Gastroesophageal sphincter (tissue), 4 donors: ENCODE measurements around the gene MSMP. TPM values are rescaled to one million over a fixed set of nuclear protein-coding genes. Genes with fewer than 3 reads are reported as not detected.

Experiments
- ATAC-seq: fragments of 150-250 bp; one replicate; pipeline ENCODE4 v1.9.1; 2016; ENCODE audit warnings: mild to moderate bottlenecking, moderate library complexity
- H3K27ac ChIP-seq, 4 donors: fragments of 200-600 bp; sonication (generic) in 3 of 4; 1 replicate in 3 of 4; 2 replicates in 1 of 4; pipeline ENCODE4 v1.5.1; 2016 to 2019
- H3K27me3 ChIP-seq: fragments of 200-600 bp; sonication (generic); one replicate; pipeline ENCODE4 v1.5.1; 2019
- H3K36me3 ChIP-seq, 2 donors: fragments of 200-600 bp; sonication (generic); one replicate each; pipeline ENCODE4 v1.5.1; 2019; ENCODE audit warnings: control low read depth in 1 of 2
- H3K4me1 ChIP-seq, 3 donors: fragments of 200-600 bp; sonication (generic); 1 replicate in 2 of 3; 2 replicates in 1 of 3; pipeline ENCODE4 v1.5.1; 2016 to 2019; ENCODE audit warnings: control low read depth in 2 of 3
- H3K4me3 ChIP-seq, 2 donors: fragments of 200-600 bp; sonication (generic); one replicate each; pipeline ENCODE4 v1.5.1; 2019; ENCODE audit warnings: mild to moderate bottlenecking in 1 of 2, moderate library complexity in 1 of 2
- H3K9me3 ChIP-seq, 3 donors: fragments of 200-600 bp; sonication (generic); one replicate each; pipeline ENCODE4 v1.5.1; 2017 to 2019; ENCODE audit warnings: control low read depth in 2 of 3
- CTCF ChIP-seq, 4 experiments: fragments of 200-600 bp in 2 of 4; fragments of 450-650 bp in 2 of 4; sonication (generic) in 1 of 4; IDR thresholded peaks; one replicate each; pipeline ENCODE4 v1.5.1; 2017 to 2019; ENCODE audit warnings: antibody characterized with exemption in 4 of 4, mild to moderate bottlenecking in 2 of 4, moderate library complexity in 2 of 4
- EP300 ChIP-seq: sonication (generic); formaldehyde crosslinking; IDR thresholded peaks from one replicate; pipeline ENCODE4 v1.6.1; 2017; ENCODE audit warnings: antibody characterized with exemption, mild to moderate bottlenecking
- POLR2A ChIP-seq, 2 donors: fragments of 450-650 bp; IDR thresholded peaks; one replicate each; pipeline ENCODE4 v1.6.1; 2017; ENCODE audit warnings: antibody characterized with exemption in 2 of 2, mild to moderate bottlenecking in 2 of 2, moderate library complexity in 1 of 2
- POLR2AphosphoS5 ChIP-seq: sonication (generic); formaldehyde crosslinking; IDR thresholded peaks from one replicate; pipeline ENCODE4 v1.6.1; 2017; ENCODE audit warnings: antibody characterized with exemption
- WGBS, 2 donors: methylation state at CpG; one replicate each; pipeline ENCODE4 v1.1.5; 2018; ENCODE audit warnings: low coverage in 1 of 2; 5-methylcytosine and 5-hydroxymethylcytosine counted together
- total RNA-seq, 4 donors: library from RNA; depleted of rRNA; stranded (reverse); fragments of >200 nt; gene quantifications; one replicate each; pipeline ENCODE4 v1.1.0, GENCODE V29; 2016

The MSMP gene
- total RNA-seq, 4 donors from 2014 or later = 2.0 TPM; not detected in 3

DNA sequence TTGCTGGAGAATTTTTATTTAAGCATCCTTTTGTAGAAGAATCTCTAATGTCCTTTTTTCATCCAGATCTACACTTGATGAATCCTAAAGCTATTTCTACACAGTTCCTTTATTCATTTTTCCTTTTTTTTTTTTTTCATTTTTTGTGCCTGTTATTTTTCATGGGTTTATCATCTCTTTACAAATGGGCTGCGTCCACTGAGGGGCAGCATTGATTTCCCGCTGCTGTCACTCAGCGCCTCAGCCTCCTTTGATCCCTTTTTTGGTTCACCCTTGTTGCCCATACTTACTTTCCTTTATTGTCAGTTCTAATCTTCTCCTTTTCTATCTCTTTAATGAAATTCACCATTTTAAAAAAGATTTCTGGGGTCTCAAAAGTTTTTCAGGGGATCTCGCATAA lies 5.7 kb upstream of the MSMP start:
- H3K27me3 ChIP-seq = no peaks in the 10 kb centered on the region
- no peaks in the 10 kb centered on the region for H3K9me3 ChIP-seq
- peaks cover 0 to 5% of the 10 kb centered on the region in 2 donors for H3K36me3 ChIP-seq
- peaks cover 0 to 38% (median 19%) of the 10 kb centered on the region in 3 donors for H3K4me1 ChIP-seq
- no peak overlapping the region for H3K4me3 ChIP-seq
- TF ChIP-seq EP300 (no peak), CTCF (IDR thresholded peaks at IDR 0.05) (no peak), POLR2A (IDR thresholded peaks at IDR 0.05) (no peak), POLR2AphosphoS5 (no peak)
- WGBS, 2 donors = 94% methylated on average over 4 of the region's 4 CpGs; no CpG with 5 or more reads in 1 of the 2 donors
- ATAC-seq = no peak
- H3K27ac ChIP-seq = no peak overlapping the region

DNA sequence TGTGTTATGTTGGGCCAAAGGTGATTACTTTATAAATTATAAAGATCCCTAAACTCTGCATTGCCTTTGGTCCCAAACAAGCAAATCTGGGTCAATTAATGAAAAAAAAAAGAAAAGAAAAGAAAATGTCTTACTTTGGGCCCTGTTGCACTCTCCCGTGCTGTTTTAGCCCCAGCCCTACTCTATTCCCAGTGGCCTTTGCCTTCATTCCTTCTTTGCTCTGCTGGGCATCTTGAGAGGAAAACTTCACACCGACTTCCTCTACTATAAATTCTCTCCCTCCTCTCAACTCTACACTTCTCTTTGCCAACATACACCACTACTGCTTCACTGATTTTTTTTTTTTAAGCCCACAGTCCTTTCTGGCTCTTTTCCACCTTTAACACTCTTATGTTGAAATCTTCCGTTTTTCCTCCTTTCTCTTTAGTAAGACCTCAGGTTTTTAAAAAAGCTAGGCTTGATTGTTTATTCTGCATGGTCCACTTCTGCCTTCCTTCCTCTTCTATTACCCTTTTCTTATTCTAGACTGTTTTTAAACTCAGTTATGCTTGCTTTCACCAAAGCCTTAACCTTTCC lies 4.5 kb upstream of the MSMP start:
- Histone ChIP-seq H3K36me3 (peaks cover 0 to 17% of the 10 kb centered on the region in 2 donors), H3K4me1 (peaks cover 0 to 38% (median 19%) of the 10 kb centered on the region in 3 donors), H3K27ac (peak overlapping the region in 3 of 4 donors; percentile 87 to 93 (median 88)), H3K9me3 (no peaks in the 10 kb centered on the region), H3K27me3 (no peaks in the 10 kb centered on the region), H3K4me3 (no peak overlapping the region)
- ATAC-seq = no peak
- TF ChIP-seq EP300 (no peak), POLR2AphosphoS5 (no peak), CTCF (IDR thresholded peaks at IDR 0.05) (no peak), POLR2A (IDR thresholded peaks at IDR 0.05) (no peak)
- WGBS, 2 donors = 41 to 66% methylated on average over 3 of the region's 3 CpGs

DNA sequence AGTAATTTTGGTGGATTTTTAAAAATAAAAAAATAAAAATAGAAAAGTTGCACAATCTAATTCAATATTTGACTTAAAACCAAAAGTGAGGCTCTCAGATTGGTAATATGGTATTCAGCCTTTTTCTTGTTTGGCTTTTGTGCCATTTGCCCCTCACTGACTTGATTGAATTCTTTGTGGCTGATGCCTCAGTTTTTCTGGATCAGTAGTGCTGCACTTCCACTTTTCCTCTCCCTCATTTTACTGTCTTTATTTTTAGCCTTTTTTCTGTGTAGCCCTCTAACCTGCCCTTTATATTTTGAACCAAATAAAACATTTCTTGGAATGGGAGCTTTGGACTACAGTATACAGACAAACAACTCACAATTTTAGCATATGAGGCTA lies 3.8 kb upstream of the MSMP start:
- no peaks in the 10 kb centered on the region for H3K9me3 ChIP-seq
- ATAC-seq = no peak
- no peaks in the 10 kb centered on the region for H3K27me3 ChIP-seq
- H3K36me3 ChIP-seq = peaks cover 0 to 24% of the 10 kb centered on the region in 2 donors
- H3K4me3 ChIP-seq = peak overlapping the region in 1 of 2 donors; percentile 71
- peaks cover 0 to 38% (median 19%) of the 10 kb centered on the region in 3 donors for H3K4me1 ChIP-seq
- TF ChIP-seq EP300 = no peak
- TF ChIP-seq POLR2AphosphoS5 = no peak
- TF ChIP-seq POLR2A (IDR thresholded peaks at IDR 0.05) = no peak
- TF ChIP-seq CTCF (IDR thresholded peaks at IDR 0.05) = no peak
- peak overlapping the region; percentile 73 to 93 (median 88) for H3K27ac ChIP-seq

DNA sequence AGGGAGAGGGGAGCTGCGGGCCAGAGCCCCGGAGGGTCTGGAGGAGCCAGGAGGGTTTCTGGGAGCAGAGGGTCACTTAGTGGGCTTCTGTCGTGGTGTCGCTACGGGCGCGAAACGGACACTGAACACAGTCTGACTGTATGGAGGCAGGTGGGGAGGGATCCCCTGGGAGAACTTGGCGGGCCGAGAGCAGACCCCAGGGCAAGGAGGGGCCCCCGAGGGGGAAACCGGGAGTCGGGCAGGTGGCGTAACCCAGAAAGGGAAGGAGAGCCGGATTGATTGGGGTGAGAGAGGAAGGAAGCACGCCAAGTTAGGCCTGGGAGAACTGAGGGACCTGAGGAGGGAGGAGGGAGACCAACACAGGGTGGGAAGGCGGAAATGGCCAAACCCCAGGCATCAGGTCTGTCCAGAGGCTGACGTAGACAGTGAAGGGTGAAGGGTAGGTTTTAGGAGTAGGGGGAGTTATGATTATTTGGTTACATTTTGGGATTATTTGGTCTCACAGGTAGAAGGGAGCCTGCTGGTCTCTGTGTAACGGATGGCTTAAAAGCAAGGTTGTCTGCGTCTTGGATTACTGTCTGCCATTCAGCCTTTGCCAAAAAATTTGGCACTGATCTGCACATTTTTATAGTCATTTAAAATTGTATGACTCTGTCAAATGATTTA lies 3.3 kb upstream of the MSMP start:
- Histone ChIP-seq H3K4me1 (peaks cover 0 to 38% (median 19%) of the 10 kb centered on the region in 3 donors), H3K27ac (peak overlapping the region; percentile 73 to 93 (median 88)), H3K4me3 (peak overlapping the region; percentile 64 to 71), H3K36me3 (peaks cover 0 to 29% of the 10 kb centered on the region in 2 donors), H3K27me3 (no peaks in the 10 kb centered on the region), H3K9me3 (no peaks in the 10 kb centered on the region)
- ATAC-seq = peak; percentile 68
- 0% methylated on average over 7 to 20 of the region's 20 CpGs for WGBS, 2 donors
- TF ChIP-seq CTCF (IDR thresholded peaks at IDR 0.05) (no peak), POLR2A (IDR thresholded peaks at IDR 0.05) (peak; percentile 0 to 2)
